Stimulated activated CD4-positive, alpha-beta T cell treated with anti-CD3 and anti-CD28 coated beads, Interleukin-12 subunit alpha, Interleukin-12 subunit beta, amount 100 ng/mL, for 4 hours (primary cell): ENCODE data around the gene ABCA4.

ENCODE experiments used
- DNase-seq: peaks from one replicate; pipeline ENCODE4 v3.0.0-alpha.2; 2020

The ABCA4 gene

GRCh38 chr1:94104127-94104684, 16.7 kb downstream of the ABCA4 start:
- DNase-seq, result no peak

- no peak for DNase-seq
Measured at GRCh38 chr1:94103608-94104007, 17.3 kb downstream of the ABCA4 start.

GRCh38 chr1:94101613-94102525, 19.1 kb downstream of the ABCA4 start:
- no peak for DNase-seq

- DNase-seq, result no peak
Measured at GRCh38 chr1:94100785-94101612, 19.9 kb downstream of the ABCA4 start.

- no peak for DNase-seq
Measured at GRCh38 chr1:94100129-94100784, 20.7 kb downstream of the ABCA4 start.

GRCh38 chr1:94099303-94099702, 21.6 kb downstream of the ABCA4 start:
- no peak for DNase-seq

GRCh38 chr1:94098585-94099111, 22.3 kb downstream of the ABCA4 start:
- no peak for DNase-seq

GRCh38 chr1:94096797-94097549, 24.0 kb downstream of the ABCA4 start:
- DNase-seq, result no peak

- DNase-seq, result no peak
Measured at GRCh38 chr1:94095744-94096469, 25.0 kb downstream of the ABCA4 start.

GRCh38 chr1:94095112-94095637, 25.8 kb downstream of the ABCA4 start:
- no peak for DNase-seq

GRCh38 chr1:94094469-94095111, 26.4 kb downstream of the ABCA4 start:
- no peak for DNase-seq

GRCh38 chr1:94093996-94094395, 27.0 kb downstream of the ABCA4 start:
- DNase-seq, result no peak

- no peak for DNase-seq
Measured at GRCh38 chr1:94093396-94093795, 27.6 kb downstream of the ABCA4 start.

GRCh38 chr1:94092210-94092613, 28.7 kb downstream of the ABCA4 start:
- no peak for DNase-seq

- no peak for DNase-seq
Measured at GRCh38 chr1:94090761-94091160, 30.2 kb downstream of the ABCA4 start.

- DNase-seq, result no peak
Measured at GRCh38 chr1:94087193-94087592, 33.8 kb downstream of the ABCA4 start.

- DNase-seq, result no peak
Measured at GRCh38 chr1:94084547-94084946, 36.4 kb downstream of the ABCA4 start.

- no peak for DNase-seq
Measured at GRCh38 chr1:94084085-94084484, 36.9 kb downstream of the ABCA4 start.

- no peak for DNase-seq
Measured at GRCh38 chr1:94083681-94084080, 37.3 kb downstream of the ABCA4 start.

- no peak for DNase-seq
Measured at GRCh38 chr1:94081566-94082344, 39.2 kb downstream of the ABCA4 start.
